22Rv1 (cell line): ENCODE measurements around the gene EPHA6.

ENCODE experiments used
- ZFX ChIP-seq: fragments of 450-650 bp; IDR thresholded peaks from 2 replicates; pipeline ENCODE4 v1.6.1; 2017; ENCODE audit warnings: antibody characterized with exemption, borderline replicate concordance
- TF ChIP-seq, protein P1 (sequence below): fragments of 450-650 bp; IDR thresholded peaks from 2 replicates; pipeline ENCODE4 v1.5.1; 2017; ENCODE audit warnings: mild to moderate bottlenecking

DNA sequence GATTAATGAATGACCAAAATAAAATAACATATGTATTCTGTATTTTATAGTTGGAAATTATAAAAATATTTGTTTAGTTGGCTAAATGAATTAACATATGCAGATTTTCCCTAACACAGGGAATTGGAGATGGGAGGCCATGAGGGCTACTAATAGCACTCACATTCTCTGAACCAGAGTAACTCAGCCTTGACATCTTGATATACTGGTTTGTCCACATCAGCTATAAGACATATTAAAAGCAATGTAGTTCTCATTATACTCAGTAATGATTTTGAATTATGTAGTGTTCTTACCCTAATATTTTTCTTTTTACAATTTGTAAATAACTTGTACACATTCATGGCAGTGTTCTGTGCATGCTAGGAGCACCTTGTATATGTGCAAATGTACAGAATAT is 255.9 kb downstream of the EPHA6 start:
- TF ChIP-seq, protein P1, sequence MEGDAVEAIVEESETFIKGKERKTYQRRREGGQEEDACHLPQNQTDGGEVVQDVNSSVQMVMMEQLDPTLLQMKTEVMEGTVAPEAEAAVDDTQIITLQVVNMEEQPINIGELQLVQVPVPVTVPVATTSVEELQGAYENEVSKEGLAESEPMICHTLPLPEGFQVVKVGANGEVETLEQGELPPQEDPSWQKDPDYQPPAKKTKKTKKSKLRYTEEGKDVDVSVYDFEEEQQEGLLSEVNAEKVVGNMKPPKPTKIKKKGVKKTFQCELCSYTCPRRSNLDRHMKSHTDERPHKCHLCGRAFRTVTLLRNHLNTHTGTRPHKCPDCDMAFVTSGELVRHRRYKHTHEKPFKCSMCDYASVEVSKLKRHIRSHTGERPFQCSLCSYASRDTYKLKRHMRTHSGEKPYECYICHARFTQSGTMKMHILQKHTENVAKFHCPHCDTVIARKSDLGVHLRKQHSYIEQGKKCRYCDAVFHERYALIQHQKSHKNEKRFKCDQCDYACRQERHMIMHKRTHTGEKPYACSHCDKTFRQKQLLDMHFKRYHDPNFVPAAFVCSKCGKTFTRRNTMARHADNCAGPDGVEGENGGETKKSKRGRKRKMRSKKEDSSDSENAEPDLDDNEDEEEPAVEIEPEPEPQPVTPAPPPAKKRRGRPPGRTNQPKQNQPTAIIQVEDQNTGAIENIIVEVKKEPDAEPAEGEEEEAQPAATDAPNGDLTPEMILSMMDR, result no peak
- no peak for TF ChIP-seq ZFX
